MCF 10A (cell line): Measurements from ENCODE around the gene SIGLEC12. TPM values are rescaled to one million over a fixed set of nuclear protein-coding genes. Genes with fewer than 3 reads are reported as not detected.

Experiments used
- BruUV-seq: library from RNA; stranded (reverse); fragments of 400-500 nt; replicated peaks from 2 replicates; lab custom pipeline; 2021; lab: Mats Ljungman, UMichigan
- CTCF ChIA-PET: fragments of 300-600 bp; sonication (Branson Sonifier 250); formaldehyde crosslinking; extraction: SDS; loops from one replicate; lab custom pipeline; 2021; ENCODE audit warnings: antibody characterized with exemption, inconsistent platforms; lab: Yijun Ruan, JAX
- POLR2A ChIA-PET: fragments of 300-600, 350-650 bp; sonication (Branson Sonifier 250); formaldehyde crosslinking; extraction: SDS; loops from one replicate; lab custom pipeline; 2020; ENCODE audit warnings: antibody characterized with exemption, inconsistent platforms; lab: Yijun Ruan, JAX
- DNase-seq: peaks from one replicate; pipeline ENCODE4 v3.0.0-alpha.2; 2018; ENCODE audit not compliant: unreplicated experiment
- H3K27ac Mint-ChIP-seq: one replicate; pipeline ENCODE4 v1.8.0; 2022; ENCODE audit warnings: mild to moderate bottlenecking, low read depth, mixed read lengths; ENCODE audit not compliant: unreplicated experiment
- H3K27me3 Mint-ChIP-seq: one replicate; pipeline ENCODE4 v1.8.0; 2022; ENCODE audit warnings: mixed read lengths; ENCODE audit not compliant: insufficient read depth, unreplicated experiment
- H3K36me3 Mint-ChIP-seq: one replicate; pipeline ENCODE4 v1.8.0; 2022; ENCODE audit warnings: mild to moderate bottlenecking, moderate library complexity, mixed read lengths; ENCODE audit not compliant: insufficient read depth, unreplicated experiment
- H3K4me1 Mint-ChIP-seq: one replicate; pipeline ENCODE4 v1.8.0; 2022; ENCODE audit warnings: mixed read lengths; ENCODE audit not compliant: insufficient read depth, unreplicated experiment
- H3K4me3 Mint-ChIP-seq: one replicate; pipeline ENCODE4 v1.8.0; 2022; ENCODE audit warnings: mild to moderate bottlenecking, moderate library complexity, mixed read lengths; ENCODE audit not compliant: unreplicated experiment
- H3K9me3 Mint-ChIP-seq: one replicate; pipeline ENCODE4 v1.8.0; 2022; ENCODE audit warnings: mixed read lengths; ENCODE audit not compliant: unreplicated experiment
- intact Hi-C: fragments of 100-400 bp; cut with micrococcal nuclease; formaldehyde crosslinking; loops from 2 replicates; pipeline ENCODE4 v1.14.1; 2022
- total RNA-seq: library from RNA; stranded (reverse); gene quantifications from 2 replicates; pipeline ENCODE4 v1.2.3, GENCODE V29; 2022
- TF ChIP-seq, protein P1 (sequence below): fragments of 200-600 bp; IDR thresholded peaks from one replicate; pipeline ENCODE4 v1.8.0; 2022; ENCODE audit warnings: antibody characterized with exemption, mild to moderate bottlenecking; ENCODE audit not compliant: unreplicated experiment

SIGLEC12 gene
- total RNA-seq, 1 experiment from 2014 or later: not detected

DNA sequence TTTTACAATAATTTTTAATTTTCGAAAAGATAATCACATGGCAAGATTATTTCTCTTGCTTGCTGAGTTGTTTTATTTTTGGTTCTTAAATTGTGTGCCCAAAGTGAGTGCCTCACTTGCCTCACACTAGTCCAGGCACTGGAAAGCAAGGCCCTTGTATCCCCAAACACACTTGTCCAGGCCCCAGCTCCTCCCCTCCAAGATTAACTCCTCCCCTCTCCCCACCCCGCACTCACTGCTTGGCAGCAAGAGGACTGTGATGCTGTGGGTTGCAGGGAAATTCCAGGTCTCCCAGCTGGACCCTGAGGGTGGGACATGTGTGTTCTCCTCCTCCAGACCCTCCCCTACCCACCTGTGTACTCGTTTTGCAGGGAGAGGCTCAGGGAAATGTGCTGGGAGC is 3.9 kb downstream of the SIGLEC12 start:
- TF ChIP-seq, protein P1, sequence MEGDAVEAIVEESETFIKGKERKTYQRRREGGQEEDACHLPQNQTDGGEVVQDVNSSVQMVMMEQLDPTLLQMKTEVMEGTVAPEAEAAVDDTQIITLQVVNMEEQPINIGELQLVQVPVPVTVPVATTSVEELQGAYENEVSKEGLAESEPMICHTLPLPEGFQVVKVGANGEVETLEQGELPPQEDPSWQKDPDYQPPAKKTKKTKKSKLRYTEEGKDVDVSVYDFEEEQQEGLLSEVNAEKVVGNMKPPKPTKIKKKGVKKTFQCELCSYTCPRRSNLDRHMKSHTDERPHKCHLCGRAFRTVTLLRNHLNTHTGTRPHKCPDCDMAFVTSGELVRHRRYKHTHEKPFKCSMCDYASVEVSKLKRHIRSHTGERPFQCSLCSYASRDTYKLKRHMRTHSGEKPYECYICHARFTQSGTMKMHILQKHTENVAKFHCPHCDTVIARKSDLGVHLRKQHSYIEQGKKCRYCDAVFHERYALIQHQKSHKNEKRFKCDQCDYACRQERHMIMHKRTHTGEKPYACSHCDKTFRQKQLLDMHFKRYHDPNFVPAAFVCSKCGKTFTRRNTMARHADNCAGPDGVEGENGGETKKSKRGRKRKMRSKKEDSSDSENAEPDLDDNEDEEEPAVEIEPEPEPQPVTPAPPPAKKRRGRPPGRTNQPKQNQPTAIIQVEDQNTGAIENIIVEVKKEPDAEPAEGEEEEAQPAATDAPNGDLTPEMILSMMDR: no peak
- Mint-ChIP-seq H3K4me3 (no peak overlapping the region), H3K27ac (no peak overlapping the region), H3K27me3 (no peaks in the 10 kb centered on the region), H3K36me3 (no peaks in the 10 kb centered on the region), H3K9me3 (peaks cover 24% of the 10 kb centered on the region), H3K4me1 (no peaks in the 10 kb centered on the region)
- BruUV-seq: no TSS peak
- POLR2A ChIA-PET: no interaction called here
- CTCF ChIA-PET: interaction anchor here (0.6 to 1.0 kb wide), 2 partner anchors 11 to 525 kb away, joined by 3 read pairs; no protein-coding TSS in a partner anchor
- no peak for DNase-seq
- intact Hi-C loops: no loop called here

DNA sequence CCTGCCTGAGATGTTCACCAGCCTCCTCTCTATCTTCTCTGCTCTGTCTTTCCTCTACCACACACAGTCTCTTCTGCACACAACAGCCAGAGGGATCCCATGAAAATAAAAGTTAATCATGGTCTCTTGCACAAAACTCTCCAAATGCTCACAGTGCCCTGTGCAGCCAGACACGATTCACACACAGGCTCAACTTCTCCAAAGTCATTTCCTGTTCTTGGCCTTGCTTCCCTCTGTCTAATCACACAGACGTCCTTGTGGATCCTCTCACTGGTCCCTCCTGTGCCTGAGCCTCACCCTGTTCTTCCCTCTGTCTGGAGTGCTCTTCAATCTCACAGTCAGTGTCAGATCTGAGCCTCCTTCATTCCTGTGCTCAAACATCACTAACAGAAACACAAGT is 7.8 kb downstream of the SIGLEC12 start:
- intact Hi-C loops: no loop called here
- Mint-ChIP-seq H3K27ac (no peak overlapping the region), H3K36me3 (no peaks in the 10 kb centered on the region), H3K27me3 (no peaks in the 10 kb centered on the region), H3K9me3 (peaks cover 40% of the 10 kb centered on the region), H3K4me1 (no peaks in the 10 kb centered on the region), H3K4me3 (no peak overlapping the region)
- no peak for DNase-seq
- BruUV-seq: no TSS peak
- CTCF ChIA-PET: no interaction called here
- TF ChIP-seq, protein P1: no peak
- POLR2A ChIA-PET: no interaction called here

DNA sequence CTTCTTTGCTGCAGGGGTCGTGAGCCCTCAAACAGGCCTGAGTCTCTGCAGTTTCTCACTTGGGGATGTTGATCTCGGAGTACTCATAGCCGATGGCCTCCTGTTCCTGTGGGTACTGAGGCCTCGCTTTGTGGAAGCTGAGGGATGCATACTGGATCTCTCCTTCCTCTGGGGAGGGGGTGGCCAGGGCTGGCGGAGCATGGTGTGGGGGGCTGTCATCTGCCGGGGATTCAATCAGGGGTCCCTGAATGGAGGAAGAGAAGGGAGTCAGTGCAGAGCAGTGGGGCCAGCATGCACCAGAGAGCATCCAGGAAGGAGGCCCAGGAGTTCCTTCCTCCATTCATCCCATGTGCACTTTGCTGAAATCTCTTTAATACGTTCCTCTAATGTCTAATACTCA is 10.0 kb downstream of the SIGLEC12 start:
- no peak overlapping the region for H3K4me3 Mint-ChIP-seq
- intact Hi-C loops: no loop called here
- H3K36me3 Mint-ChIP-seq: no peaks in the 10 kb centered on the region
- TF ChIP-seq, protein P1: no peak
- H3K9me3 Mint-ChIP-seq: peaks cover 48% of the 10 kb centered on the region
- H3K27me3 Mint-ChIP-seq: no peaks in the 10 kb centered on the region
- DNase-seq: no peak
- H3K4me1 Mint-ChIP-seq: no peaks in the 10 kb centered on the region
- no TSS peak for BruUV-seq
- no peak overlapping the region for H3K27ac Mint-ChIP-seq
- ChIA-PET CTCF (no interaction called here), POLR2A (no interaction called here)

DNA sequence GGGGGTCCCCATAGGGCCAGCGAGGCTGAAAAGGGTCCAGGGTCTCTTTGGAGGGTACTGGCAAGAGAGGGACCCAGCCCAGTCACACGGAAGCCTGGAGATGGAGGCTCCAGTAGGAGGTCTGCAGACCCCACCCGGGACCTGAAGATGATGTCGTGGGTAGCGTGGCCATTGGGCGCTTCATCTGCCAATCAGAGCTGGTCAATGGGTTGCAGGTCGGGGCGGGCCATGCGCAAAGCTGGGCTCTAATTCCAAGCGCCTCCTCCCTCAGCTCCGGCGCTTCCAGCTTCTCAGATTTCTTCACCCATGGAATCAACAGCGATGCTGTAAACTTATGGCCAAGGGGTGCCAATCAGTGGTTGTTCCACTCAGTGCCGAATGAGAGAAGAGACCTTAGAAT is 10.9 kb downstream of the SIGLEC12 start:
- DNase-seq: no peak
- Mint-ChIP-seq H3K9me3 (peaks cover 50% of the 10 kb centered on the region), H3K4me1 (no peaks in the 10 kb centered on the region), H3K27ac (no peak overlapping the region), H3K4me3 (no peak overlapping the region), H3K36me3 (no peaks in the 10 kb centered on the region), H3K27me3 (no peaks in the 10 kb centered on the region)
- ChIA-PET CTCF (interaction anchor here (0.5 kb wide), 1 partner anchor 123 kb away, joined by 3 read pairs; no protein-coding TSS in a partner anchor), POLR2A (no interaction called here)
- intact Hi-C loops: no loop called here
- BruUV-seq: no TSS peak
- TF ChIP-seq, protein P1: no peak
